Mesothelial cell of epicardium (in vitro differentiated cells): Measurements from ENCODE around the gene ZNF283. TPM values are rescaled to one million over a fixed set of nuclear protein-coding genes. Genes with fewer than 3 reads are reported as not detected.
"Not testable (repeated sequence)": the region's sequence is repeated elsewhere in the genome, so short reads cannot be mapped to it uniquely, and the experiment has no call there.

ENCODE experiments used
- DNase-seq, 2 experiments: peaks; one replicate each; pipeline ENCODE4 v3.0.0; 2021; ENCODE audit warnings: low spot score in 2 of 2; ENCODE audit not compliant: unreplicated experiment in 2 of 2
- H3K27ac Mint-ChIP-seq: 2 replicates; pipeline ENCODE4 v1.8.0; 2021; ENCODE audit warnings: mixed read lengths
- H3K27me3 Mint-ChIP-seq: 2 replicates; pipeline ENCODE4 v1.8.0; 2021; ENCODE audit warnings: low read depth, mixed read lengths
- H3K36me3 Mint-ChIP-seq: 2 replicates; pipeline ENCODE4 v1.8.0; 2021; ENCODE audit warnings: mixed read lengths
- H3K4me1 Mint-ChIP-seq: 2 replicates; pipeline ENCODE4 v1.8.0; 2021; ENCODE audit warnings: mixed read lengths
- H3K4me3 Mint-ChIP-seq: 2 replicates; pipeline ENCODE4 v1.8.0; 2021; ENCODE audit warnings: mild to moderate bottlenecking, moderate library complexity, mixed read lengths
- H3K9me3 Mint-ChIP-seq: 2 replicates; pipeline ENCODE4 v1.8.0; 2021; ENCODE audit warnings: mixed read lengths
- CTCF ChIP-seq: fragments of 200-600 bp; sonication (generic); IDR thresholded peaks from one replicate; pipeline ENCODE4 v1.5.0; 2021; ENCODE audit warnings: antibody characterized with exemption; ENCODE audit not compliant: unreplicated experiment
- total RNA-seq: library from RNA; stranded (reverse); gene quantifications from 3 replicates; pipeline ENCODE4 v1.2.1, GENCODE V29; 2021

The ZNF283 gene
- total RNA-seq, 1 donor from 2014 or later, result 19.1 TPM

- Mint-ChIP-seq H3K27ac (no peak overlapping the region), H3K4me1 (no peaks in the 10 kb centered on the region), H3K27me3 (peaks cover 59% of the 10 kb centered on the region), H3K4me3 (no peak overlapping the region), H3K9me3 (no peaks in the 10 kb centered on the region), H3K36me3 (no peaks in the 10 kb centered on the region)
- no peak for DNase-seq
- TF ChIP-seq CTCF, result no peak
These were observed 22.7 kb upstream of the ZNF283 start for GRCh38 chr19:43804432-43804831.

- H3K4me1 Mint-ChIP-seq, H3K9me3 Mint-ChIP-seq, H3K36me3 Mint-ChIP-seq, DNase-seq, H3K4me3 Mint-ChIP-seq, H3K27ac Mint-ChIP-seq: not testable (repeated sequence)
- H3K27me3 Mint-ChIP-seq, result peaks cover 62% of the 10 kb centered on the region
These were observed 20.7 kb upstream of the ZNF283 start for GRCh38 chr19:43806401-43806800.

- Mint-ChIP-seq H3K4me1 (no peaks in the 10 kb centered on the region), H3K27me3 (peaks cover 60% of the 10 kb centered on the region), H3K9me3 (no peaks in the 10 kb centered on the region), H3K36me3 (no peaks in the 10 kb centered on the region), H3K27ac (no peak overlapping the region), H3K4me3 (no peak overlapping the region)
- TF ChIP-seq CTCF, result no peak
- DNase-seq, result no peak
These were observed 20.3 kb upstream of the ZNF283 start for GRCh38 chr19:43806848-43807247.

- H3K36me3 Mint-ChIP-seq, result no peaks in the 10 kb centered on the region
- no peak for TF ChIP-seq CTCF
- H3K4me1 Mint-ChIP-seq, result no peaks in the 10 kb centered on the region
- no peak overlapping the region for H3K4me3 Mint-ChIP-seq
- no peaks in the 10 kb centered on the region for H3K9me3 Mint-ChIP-seq
- no peak overlapping the region for H3K27ac Mint-ChIP-seq
- H3K27me3 Mint-ChIP-seq, result peaks cover 56% of the 10 kb centered on the region
- DNase-seq, result no peak
These were observed 19.5 kb upstream of the ZNF283 start for GRCh38 chr19:43807651-43808050.

GRCh38 chr19:43809762-43810696 lies 17.1 kb upstream of the ZNF283 start:
- Mint-ChIP-seq H3K9me3 (no peaks in the 10 kb centered on the region), H3K4me3 (no peak overlapping the region), H3K27me3 (peaks cover 53% of the 10 kb centered on the region), H3K27ac (no peak overlapping the region), H3K4me1 (no peaks in the 10 kb centered on the region), H3K36me3 (no peaks in the 10 kb centered on the region)
- peak; percentile 49 for TF ChIP-seq CTCF
- no peak for DNase-seq

- DNase-seq, result no peak
- Mint-ChIP-seq H3K27me3 (peaks cover 43% of the 10 kb centered on the region), H3K4me1 (no peaks in the 10 kb centered on the region), H3K9me3 (no peaks in the 10 kb centered on the region), H3K36me3 (no peaks in the 10 kb centered on the region), H3K27ac (no peak overlapping the region), H3K4me3 (no peak overlapping the region)
- TF ChIP-seq CTCF, result no peak
These were observed 15.3 kb upstream of the ZNF283 start for GRCh38 chr19:43811837-43812236.
